ENCODE measurements around the gene DDX43. TPM values are rescaled to one million over a fixed set of nuclear protein-coding genes. Genes with fewer than 3 reads are reported as not detected.

Gene DDX43
- total RNA-seq, 1 experiment from 2014 or later, result 0.68 TPM

GRCh38 chr6:73435236-73435635 is 40.6 kb downstream of the DDX43 start (continued):
- TF ChIP-seq, protein P1, sequence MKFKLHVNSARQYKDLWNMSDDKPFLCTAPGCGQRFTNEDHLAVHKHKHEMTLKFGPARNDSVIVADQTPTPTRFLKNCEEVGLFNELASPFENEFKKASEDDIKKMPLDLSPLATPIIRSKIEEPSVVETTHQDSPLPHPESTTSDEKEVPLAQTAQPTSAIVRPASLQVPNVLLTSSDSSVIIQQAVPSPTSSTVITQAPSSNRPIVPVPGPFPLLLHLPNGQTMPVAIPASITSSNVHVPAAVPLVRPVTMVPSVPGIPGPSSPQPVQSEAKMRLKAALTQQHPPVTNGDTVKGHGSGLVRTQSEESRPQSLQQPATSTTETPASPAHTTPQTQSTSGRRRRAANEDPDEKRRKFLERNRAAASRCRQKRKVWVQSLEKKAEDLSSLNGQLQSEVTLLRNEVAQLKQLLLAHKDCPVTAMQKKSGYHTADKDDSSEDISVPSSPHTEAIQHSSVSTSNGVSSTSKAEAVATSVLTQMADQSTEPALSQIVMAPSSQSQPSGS (CRISPR knock-in tag; IDR thresholded peaks at IDR 0.05; ENCODE audit: borderline replicate concordance, low read depth), result no peak
- TF ChIP-seq, protein P2, sequence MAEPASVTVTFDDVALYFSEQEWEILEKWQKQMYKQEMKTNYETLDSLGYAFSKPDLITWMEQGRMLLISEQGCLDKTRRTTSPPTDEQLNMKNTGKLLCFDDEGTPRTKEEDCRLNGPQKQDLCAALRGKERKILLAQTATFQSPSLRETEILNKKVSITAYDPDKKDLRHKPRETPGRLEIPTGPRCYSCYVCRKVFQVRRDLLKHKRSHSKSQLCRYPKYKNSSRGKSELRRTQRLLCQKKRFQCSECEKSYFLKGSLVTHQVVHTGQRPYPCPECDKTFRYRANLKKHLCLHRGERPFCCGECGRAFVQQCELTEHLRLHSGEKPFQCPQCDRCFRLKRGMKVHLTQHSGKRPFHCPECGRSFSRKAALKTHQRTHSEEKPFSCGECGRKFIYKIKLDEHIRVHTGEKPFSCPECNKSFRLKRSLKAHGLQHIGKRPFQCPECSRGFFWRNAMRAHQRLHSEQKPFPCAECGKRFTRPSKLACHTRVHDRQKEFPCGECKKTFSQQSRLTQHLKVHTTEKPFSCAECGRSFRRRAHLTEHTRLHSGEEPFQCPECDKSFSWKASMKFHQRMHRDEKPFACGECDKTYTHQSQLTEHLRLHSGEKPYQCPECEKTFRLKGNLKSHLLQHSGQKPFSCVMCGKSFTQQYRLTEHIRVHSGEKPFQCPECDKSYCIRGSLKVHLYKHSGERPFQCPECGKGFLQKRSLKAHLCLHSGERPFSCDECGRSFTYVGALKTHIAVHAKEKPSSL (CRISPR knock-in tag; conservative IDR thresholded peaks at IDR 0.05), result no peak
- no peak for TF ChIP-seq OVOL2 (CRISPR knock-in tag; IDR thresholded peaks at IDR 0.05; ENCODE audit: borderline replicate concordance)

DNA sequence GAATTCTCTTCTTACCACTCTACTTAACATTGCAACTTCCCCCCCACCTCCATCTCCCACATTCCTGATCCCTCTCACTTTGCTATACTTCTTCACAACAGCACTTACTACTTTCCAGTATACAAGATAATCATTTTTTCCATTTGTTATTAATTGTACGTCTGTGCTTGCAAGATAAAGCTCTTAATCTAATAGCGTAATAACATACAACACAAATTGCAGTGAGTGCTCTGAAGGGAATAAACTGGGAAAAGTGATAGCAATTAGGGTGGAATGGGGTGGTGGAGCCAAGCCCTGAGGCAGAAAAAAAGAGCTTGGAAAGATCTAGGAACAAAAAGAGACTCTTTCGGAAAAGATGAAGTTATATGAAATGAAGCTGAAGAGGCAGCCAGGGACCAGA is 48.9 kb downstream of the DDX43 start:
- no peaks in the 10 kb centered on the region for H3K9me3 Mint-ChIP-seq
- H3K4me3 Mint-ChIP-seq, result no peak overlapping the region
- ChIA-PET POLR2A (interaction anchor here (0.7 kb wide), 1 partner anchor 140 kb away, joined by 5 read pairs; no protein-coding TSS in a partner anchor), CTCF (interaction anchor here (0.6 kb wide), 1 partner anchor 178 kb away, joined by 4 read pairs; no protein-coding TSS in a partner anchor)
- no peak for TF ChIP-seq ZNF232 (CRISPR knock-in tag; IDR thresholded peaks at IDR 0.05)
- no peak for TF ChIP-seq MXD4 (CRISPR knock-in tag; IDR thresholded peaks at IDR 0.05; ENCODE audit: borderline replicate concordance)
- TF ChIP-seq, protein P3, sequence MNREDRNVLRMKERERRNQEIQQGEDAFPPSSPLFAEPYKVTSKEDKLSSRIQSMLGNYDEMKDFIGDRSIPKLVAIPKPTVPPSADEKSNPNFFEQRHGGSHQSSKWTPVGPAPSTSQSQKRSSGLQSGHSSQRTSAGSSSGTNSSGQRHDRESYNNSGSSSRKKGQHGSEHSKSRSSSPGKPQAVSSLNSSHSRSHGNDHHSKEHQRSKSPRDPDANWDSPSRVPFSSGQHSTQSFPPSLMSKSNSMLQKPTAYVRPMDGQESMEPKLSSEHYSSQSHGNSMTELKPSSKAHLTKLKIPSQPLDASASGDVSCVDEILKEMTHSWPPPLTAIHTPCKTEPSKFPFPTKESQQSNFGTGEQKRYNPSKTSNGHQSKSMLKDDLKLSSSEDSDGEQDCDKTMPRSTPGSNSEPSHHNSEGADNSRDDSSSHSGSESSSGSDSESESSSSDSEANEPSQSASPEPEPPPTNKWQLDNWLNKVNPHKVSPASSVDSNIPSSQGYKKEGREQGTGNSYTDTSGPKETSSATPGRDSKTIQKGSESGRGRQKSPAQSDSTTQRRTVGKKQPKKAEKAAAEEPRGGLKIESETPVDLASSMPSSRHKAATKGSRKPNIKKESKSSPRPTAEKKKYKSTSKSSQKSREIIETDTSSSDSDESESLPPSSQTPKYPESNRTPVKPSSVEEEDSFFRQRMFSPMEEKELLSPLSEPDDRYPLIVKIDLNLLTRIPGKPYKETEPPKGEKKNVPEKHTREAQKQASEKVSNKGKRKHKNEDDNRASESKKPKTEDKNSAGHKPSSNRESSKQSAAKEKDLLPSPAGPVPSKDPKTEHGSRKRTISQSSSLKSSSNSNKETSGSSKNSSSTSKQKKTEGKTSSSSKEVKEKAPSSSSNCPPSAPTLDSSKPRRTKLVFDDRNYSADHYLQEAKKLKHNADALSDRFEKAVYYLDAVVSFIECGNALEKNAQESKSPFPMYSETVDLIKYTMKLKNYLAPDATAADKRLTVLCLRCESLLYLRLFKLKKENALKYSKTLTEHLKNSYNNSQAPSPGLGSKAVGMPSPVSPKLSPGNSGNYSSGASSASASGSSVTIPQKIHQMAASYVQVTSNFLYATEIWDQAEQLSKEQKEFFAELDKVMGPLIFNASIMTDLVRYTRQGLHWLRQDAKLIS (CRISPR knock-in tag; IDR thresholded peaks at IDR 0.05; ENCODE audit: borderline replicate concordance), result no peak
- no peak for TF ChIP-seq STAT6 (CRISPR knock-in tag; conservative IDR thresholded peaks at IDR 0.05; ENCODE audit: low read depth)
- no peak for TF ChIP-seq NFYB (CRISPR knock-in tag; conservative IDR thresholded peaks at IDR 0.05; ENCODE audit: low read depth)
- no peak for TF ChIP-seq GTF2I (CRISPR knock-in tag; conservative IDR thresholded peaks at IDR 0.05)
- H3K27me3 Mint-ChIP-seq (ENCODE audit: low read depth), result no peaks in the 10 kb centered on the region
- peaks cover 10% of the 10 kb centered on the region for H3K36me3 Mint-ChIP-seq
- ATAC-seq, result no peak
- H3K27ac Mint-ChIP-seq, result no peak overlapping the region
- no peak for DNase-seq (ENCODE audit: low spot score)
- H3K4me1 Mint-ChIP-seq, result no peaks in the 10 kb centered on the region

DNA sequence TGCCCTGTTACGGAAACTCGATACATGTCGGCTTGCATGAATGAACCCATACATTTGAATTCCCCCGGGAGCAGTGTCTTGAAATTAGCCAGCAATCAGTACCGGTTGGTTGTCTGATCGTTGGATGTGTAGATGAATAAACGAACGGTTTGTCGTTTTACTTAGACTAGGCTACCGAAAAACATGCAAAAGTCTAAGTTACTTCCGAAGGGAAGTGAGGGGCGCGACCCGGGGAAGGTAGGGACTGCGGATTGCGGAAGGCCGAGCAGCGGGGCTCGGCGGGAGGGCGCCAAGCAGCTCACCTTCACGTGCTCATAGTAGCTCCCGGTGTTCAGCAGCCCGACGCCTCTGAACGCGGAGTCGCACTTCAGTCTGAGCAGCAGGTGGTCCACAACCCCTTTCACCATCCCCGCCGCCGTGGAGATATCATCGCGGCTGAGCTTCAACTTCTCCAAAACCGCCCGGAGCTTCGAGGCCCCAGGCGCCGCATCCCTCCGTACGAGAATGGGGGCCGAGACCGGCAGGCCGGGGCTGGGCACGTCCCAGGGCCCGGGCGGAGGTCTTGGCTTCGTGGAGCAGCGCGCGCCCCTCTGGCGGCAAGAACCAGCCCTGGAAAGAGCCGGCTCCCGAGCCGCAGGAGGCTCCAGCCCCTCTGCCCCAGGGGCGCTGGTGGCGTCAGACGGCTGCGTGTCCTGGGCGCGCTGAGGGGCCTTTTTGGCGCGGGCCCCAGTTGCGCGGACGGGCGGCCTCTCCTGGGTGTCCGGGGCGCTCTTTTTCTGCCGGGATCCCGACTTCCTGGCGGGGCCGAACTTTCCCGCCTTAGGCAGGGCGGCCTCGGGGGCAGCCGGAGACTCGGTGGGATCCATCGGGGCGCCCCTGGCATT is 56.8 kb downstream of the DDX43 start:
- POLR2A ChIA-PET, result interaction anchor here (0.6 to 2.6 kb wide), 4 partner anchors 10 to 119 kb away, joined by 3 to 15 read pairs (median 3); partner anchors contain the start of genes EEF1A1 and MTO1
- H3K9me3 Mint-ChIP-seq, result no peaks in the 10 kb centered on the region
- TF ChIP-seq, protein P4, sequence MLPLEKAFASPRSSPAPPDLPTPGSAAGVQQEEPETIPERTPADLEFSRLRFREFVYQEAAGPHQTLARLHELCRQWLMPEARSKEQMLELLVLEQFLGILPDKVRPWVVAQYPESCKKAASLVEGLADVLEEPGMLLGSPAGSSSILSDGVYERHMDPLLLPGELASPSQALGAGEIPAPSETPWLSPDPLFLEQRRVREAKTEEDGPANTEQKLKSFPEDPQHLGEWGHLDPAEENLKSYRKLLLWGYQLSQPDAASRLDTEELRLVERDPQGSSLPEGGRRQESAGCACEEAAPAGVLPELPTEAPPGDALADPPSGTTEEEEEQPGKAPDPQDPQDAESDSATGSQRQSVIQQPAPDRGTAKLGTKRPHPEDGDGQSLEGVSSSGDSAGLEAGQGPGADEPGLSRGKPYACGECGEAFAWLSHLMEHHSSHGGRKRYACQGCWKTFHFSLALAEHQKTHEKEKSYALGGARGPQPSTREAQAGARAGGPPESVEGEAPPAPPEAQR (CRISPR knock-in tag; IDR thresholded peaks at IDR 0.05), result no peak
- TF ChIP-seq NR1H2 (CRISPR knock-in tag; IDR thresholded peaks at IDR 0.05) (0 out of 2 replicates have a peak, but pooled peaks have one; percentile 62), IRF2 (CRISPR knock-in tag; IDR thresholded peaks at IDR 0.05; ENCODE audit: borderline replicate concordance, low read depth) (peak; percentile 71; the same call in 1 of the 2 replicates), NFATC4 (CRISPR knock-in tag; IDR thresholded peaks at IDR 0.05) (0 out of 2 replicates have a peak, but pooled peaks have one; percentile 26), ELF4 (CRISPR knock-in tag; IDR thresholded peaks at IDR 0.05; ENCODE audit: low read depth) (peak; percentile 76; the same call in 1 of the 2 replicates)
- TF ChIP-seq, protein P2 (CRISPR knock-in tag; conservative IDR thresholded peaks at IDR 0.05), result no peak

More for the DNA sequence above, 56.8 kb downstream of the DDX43 start:
- ATAC-seq, result peak; percentile 65
- H3K27ac Mint-ChIP-seq, result no peak overlapping the region
- peaks cover 3% of the 10 kb centered on the region for H3K36me3 Mint-ChIP-seq
- DNase-seq (ENCODE audit: low spot score), result peak; percentile 59
- CTCF ChIA-PET, result interaction anchor here (0.7 to 3.3 kb wide), 6 partner anchors 10 to 201 kb away, joined by 3 to 14 read pairs (median 4); partner anchors contain the start of gene MTO1
- peaks cover 6% of the 10 kb centered on the region for H3K4me1 Mint-ChIP-seq
- H3K27me3 Mint-ChIP-seq (ENCODE audit: low read depth), result peaks cover 35% of the 10 kb centered on the region
- peak overlapping the region; percentile 67 for H3K4me3 Mint-ChIP-seq

Measured in WTC11 (cell line).